Ureter (tissue), 1 donor: ENCODE data around the gene FAM171A1. TPM values are rescaled to one million over a fixed set of nuclear protein-coding genes. Genes with fewer than 3 reads are reported as not detected.

Experiments
- DNase-seq: peaks from one replicate; pipeline ENCODE4 v3.0.0-alpha.2; 2020; ENCODE audit warnings: low spot score
- total RNA-seq: library from RNA; stranded (reverse); gene quantifications from one replicate; pipeline ENCODE4 v1.2.4, GENCODE V29; 2023
- donor health status: DM: yes; HTN: yes; CAD: no.

FAM171A1 gene
- total RNA-seq, 1 donor from 2014 or later, result 15.9 TPM

GRCh38 chr10:15245530-15245929 is 125.6 kb downstream of the FAM171A1 start:
- DNase-seq, result no peak

- no peak for DNase-seq
Measured at GRCh38 chr10:15244635-15245197, 126.4 kb downstream of the FAM171A1 start.

GRCh38 chr10:15242261-15242840 is 128.7 kb downstream of the FAM171A1 start:
- no peak for DNase-seq

GRCh38 chr10:15241306-15241705 is 129.8 kb downstream of the FAM171A1 start:
- DNase-seq, result no peak

GRCh38 chr10:15238555-15239335 is 132.3 kb downstream of the FAM171A1 start:
- DNase-seq, result no peak

- DNase-seq, result no peak
Measured at GRCh38 chr10:15237351-15237750, 133.7 kb downstream of the FAM171A1 start.

- DNase-seq, result no peak
Measured at GRCh38 chr10:15236340-15236739, 134.7 kb downstream of the FAM171A1 start.

GRCh38 chr10:15232279-15232678 is 138.8 kb downstream of the FAM171A1 start:
- DNase-seq, result no peak

GRCh38 chr10:15231426-15231825 is 139.7 kb downstream of the FAM171A1 start:
- no peak for DNase-seq

- DNase-seq, result no peak
Measured at GRCh38 chr10:15230257-15230656, 140.8 kb downstream of the FAM171A1 start.

- DNase-seq, result no peak
Measured at GRCh38 chr10:15229268-15229667, 141.8 kb downstream of the FAM171A1 start.

- DNase-seq, result no peak
Measured at GRCh38 chr10:15228426-15228825, 142.7 kb downstream of the FAM171A1 start.

- no peak for DNase-seq
Measured at GRCh38 chr10:15227611-15228372, 143.3 kb downstream of the FAM171A1 start.

GRCh38 chr10:15225511-15225910 is 145.6 kb downstream of the FAM171A1 start:
- no peak for DNase-seq

GRCh38 chr10:15224948-15225347 is 146.1 kb downstream of the FAM171A1 start:
- no peak for DNase-seq

- no peak for DNase-seq
Measured at GRCh38 chr10:15223174-15223573, 147.9 kb downstream of the FAM171A1 start.

- DNase-seq, result no peak
Measured at GRCh38 chr10:15222511-15222910, 148.6 kb downstream of the FAM171A1 start.

GRCh38 chr10:15220445-15220844 is 150.6 kb downstream of the FAM171A1 start:
- no peak for DNase-seq

GRCh38 chr10:15216700-15217099 is 154.4 kb downstream of the FAM171A1 start:
- DNase-seq, result no peak

- no peak for DNase-seq
Measured at GRCh38 chr10:15214237-15214636, 156.9 kb downstream of the FAM171A1 start.

- DNase-seq, result no peak
Measured at GRCh38 chr10:15213461-15213861, 157.6 kb downstream of the FAM171A1 start.

GRCh38 chr10:15211464-15211979 is 159.6 kb downstream of the FAM171A1 start:
- DNase-seq, result no peak
